Ovary (tissue), 9 donors: ENCODE results near the gene IMPA2. TPM values are rescaled to one million over a fixed set of nuclear protein-coding genes. Genes with fewer than 3 reads are reported as not detected.

ENCODE experiments used
- DNase-seq, 5 donors: peaks; one replicate each; pipeline ENCODE4 v3.0.0-alpha.2; 2019 to 2020
- H3K27ac ChIP-seq, 2 donors: fragments of 200-600 bp; one replicate each; pipeline versions ENCODE4 v1.5.1 to v1.8.0; 2019 to 2022
- H3K27me3 ChIP-seq: fragments of 200-600 bp; one replicate; pipeline ENCODE4 v1.8.0; 2022
- H3K36me3 ChIP-seq: fragments of 200-600 bp; sonication (generic); one replicate; pipeline ENCODE4 v1.5.1; 2019
- H3K4me1 ChIP-seq: one replicate; pipeline ENCODE4 v1.8.1; 2013; ENCODE audit warnings: mild to moderate bottlenecking, moderate library complexity; ENCODE audit not compliant: insufficient read depth
- H3K4me3 ChIP-seq: fragments of 200-600 bp; sonication (generic); one replicate; pipeline ENCODE4 v1.5.1; 2017
- H3K9me3 ChIP-seq, 2 donors: fragments of 200-600 bp in 1 of 2; sonication (generic) in 1 of 2; one replicate each; pipeline versions ENCODE4 v1.5.1 to v1.8.1; 2013 to 2019; ENCODE audit warnings: mild to moderate bottlenecking in 1 of 2, moderate library complexity in 1 of 2
- EP300 ChIP-seq: sonication (generic); formaldehyde crosslinking; IDR thresholded peaks from one replicate; pipeline ENCODE4 v1.6.1; 2017; ENCODE audit warnings: antibody characterized with exemption
- POLR2A ChIP-seq: fragments of 450-650 bp; IDR thresholded peaks from one replicate; pipeline ENCODE4 v1.6.1; 2017; ENCODE audit warnings: antibody characterized with exemption, mild to moderate bottlenecking, moderate library complexity
- WGBS, 3 donors: extraction: QIAGEN DNeasy Blood & Tissue Kit in 1 of 3; methylation state at CpG; one replicate each; pipeline versions ENCODE4 v1.1.5 to v1.1.7; 2013 to 2017; 5-methylcytosine and 5-hydroxymethylcytosine counted together
- intact Hi-C, 4 donors: fragments of 100-400 bp; cut with DNase I; formaldehyde crosslinking; loops; one replicate each; pipeline versions ENCODE4 v1.11.0 to v1.15.1; 2022 to 2023
- polyA plus RNA-seq, 2 donors: library from polyadenylated mRNA; stranded (reverse); fragments of 200-250 nt in 1 of 2; fragments of 350-450 nt in 1 of 2; fragmentation: Illumina TruSeq in 1 of 2; extraction: RNeasy Lipid Tissue Mini Kit (QIAGEN cat#74804) in 1 of 2; gene quantifications; one replicate each; pipeline ENCODE4 v1.2.3, GENCODE V29; 2013 to 2014
- total RNA-seq, 7 donors: library from RNA; depleted of rRNA in 2 of 7; stranded (reverse); fragments of >200 nt in 2 of 7; fragmentation: NEBNext Ultra II Directional in 3 of 7; extraction: Animal tissue kit (Norgen Biotek cat#: 25700) in 3 of 7; gene quantifications; one replicate each; pipeline versions ENCODE4 v1.1.0 to v1.2.4, GENCODE V29; 2016 to 2023
- TF ChIP-seq, protein P1 (sequence below), 3 donors: fragments of 450-650 bp in 2 of 3; fragments of 200-600 bp in 1 of 3; IDR thresholded peaks; one replicate each; pipeline versions ENCODE4 v1.5.1 to v1.8.0; 2016 to 2022; ENCODE audit warnings: antibody characterized with exemption in 3 of 3, mild to moderate bottlenecking in 1 of 3
- donor health status: DM: no; HTN: no; CAD: no; lungs with moderate emphysema.
- donor health status: DM: no; HTN: no; CAD: no.
- donor health status: Bipolar disorder and iron deficiency.
- donor health status: DM: yes; HTN: yes; CAD: no.
- donor health status: DM: no; HTN: no; CAD: no.
- donor health status: DM: yes; HTN: yes; CAD: no.

Gene IMPA2
- total and polyA plus RNA-seq, 9 donors = 15.4 to 33.5 (median 21.1) TPM

DNA sequence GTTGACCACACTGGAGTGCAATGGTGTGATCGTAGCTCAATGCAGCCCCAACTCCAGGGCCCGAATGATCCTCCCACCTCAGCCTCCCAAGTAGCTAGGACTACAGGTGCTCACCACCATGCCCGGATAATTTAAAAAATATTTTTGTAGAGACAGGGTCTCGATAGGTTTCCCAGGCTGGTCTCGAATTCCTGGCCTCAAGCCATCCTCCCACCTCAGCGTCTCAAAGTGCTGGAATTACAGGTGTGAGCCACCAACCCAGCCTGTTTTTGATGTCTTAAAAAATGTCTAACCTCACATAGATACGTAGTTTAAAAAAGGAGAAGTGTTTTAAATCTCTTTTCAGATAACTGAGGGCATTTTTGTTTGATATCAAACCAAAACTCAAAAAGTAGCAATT lies 37.6 kb downstream of the IMPA2 start:
- 93 to 95% (median 94%) methylated on average over 7 of the region's 7 CpGs for WGBS, 3 donors
- H3K36me3 ChIP-seq = no peaks in the 10 kb centered on the region
- H3K27me3 ChIP-seq = no peaks in the 10 kb centered on the region
- no peak overlapping the region for H3K4me3 ChIP-seq
- H3K4me1 ChIP-seq = no peaks in the 10 kb centered on the region
- intact Hi-C loops = no loop called here
- H3K9me3 ChIP-seq = no peaks in the 10 kb centered on the region
- DNase-seq = no peak
- TF ChIP-seq EP300 (no peak), POLR2A (no peak)
- TF ChIP-seq, protein P1, sequence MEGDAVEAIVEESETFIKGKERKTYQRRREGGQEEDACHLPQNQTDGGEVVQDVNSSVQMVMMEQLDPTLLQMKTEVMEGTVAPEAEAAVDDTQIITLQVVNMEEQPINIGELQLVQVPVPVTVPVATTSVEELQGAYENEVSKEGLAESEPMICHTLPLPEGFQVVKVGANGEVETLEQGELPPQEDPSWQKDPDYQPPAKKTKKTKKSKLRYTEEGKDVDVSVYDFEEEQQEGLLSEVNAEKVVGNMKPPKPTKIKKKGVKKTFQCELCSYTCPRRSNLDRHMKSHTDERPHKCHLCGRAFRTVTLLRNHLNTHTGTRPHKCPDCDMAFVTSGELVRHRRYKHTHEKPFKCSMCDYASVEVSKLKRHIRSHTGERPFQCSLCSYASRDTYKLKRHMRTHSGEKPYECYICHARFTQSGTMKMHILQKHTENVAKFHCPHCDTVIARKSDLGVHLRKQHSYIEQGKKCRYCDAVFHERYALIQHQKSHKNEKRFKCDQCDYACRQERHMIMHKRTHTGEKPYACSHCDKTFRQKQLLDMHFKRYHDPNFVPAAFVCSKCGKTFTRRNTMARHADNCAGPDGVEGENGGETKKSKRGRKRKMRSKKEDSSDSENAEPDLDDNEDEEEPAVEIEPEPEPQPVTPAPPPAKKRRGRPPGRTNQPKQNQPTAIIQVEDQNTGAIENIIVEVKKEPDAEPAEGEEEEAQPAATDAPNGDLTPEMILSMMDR (IDR thresholded peaks at IDR 0.05) = no peak
- no peak overlapping the region for H3K27ac ChIP-seq

DNA sequence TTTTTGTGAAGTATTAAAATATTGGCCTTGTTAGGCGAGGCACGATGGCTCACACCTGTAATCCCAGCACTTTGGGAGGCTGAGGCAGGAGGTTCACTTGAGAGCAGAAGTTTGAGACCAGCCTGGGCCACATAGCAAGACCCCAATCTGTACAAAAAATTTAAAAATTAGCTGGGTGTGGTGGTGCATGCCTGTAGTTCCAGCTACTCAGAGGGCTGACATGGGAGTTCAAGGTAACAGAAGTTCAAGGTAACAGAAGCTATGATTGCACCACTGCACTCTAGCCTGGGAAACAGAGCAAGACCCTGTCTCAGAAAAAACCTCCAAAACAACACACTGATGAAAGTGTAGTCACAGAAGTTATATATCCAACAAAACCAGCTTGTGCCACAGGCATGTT lies 39.8 kb downstream of the IMPA2 start:
- intact Hi-C loops = no loop called here
- TF ChIP-seq, protein P1 (IDR thresholded peaks at IDR 0.05) = no peak
- no peak for TF ChIP-seq EP300
- TF ChIP-seq POLR2A = no peak

DNA sequence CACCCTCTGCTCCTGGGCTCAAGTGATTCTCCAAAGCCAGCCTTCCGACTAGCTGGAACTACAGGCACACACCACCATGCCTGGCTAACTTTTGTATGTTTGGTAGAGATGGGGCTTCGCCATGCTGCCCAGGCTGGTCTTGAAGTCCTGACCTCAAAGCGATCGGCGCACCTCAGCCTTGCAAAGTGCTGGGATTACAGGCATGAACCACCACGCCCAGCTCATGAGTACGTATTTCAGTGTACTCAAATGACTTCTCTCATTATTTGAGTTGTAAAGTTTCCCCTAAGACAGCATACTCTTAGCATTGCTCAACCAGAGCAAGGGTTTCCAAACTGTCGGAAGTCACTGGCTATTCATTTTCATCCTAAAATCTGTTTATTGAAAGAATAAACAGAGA lies 40.3 kb downstream of the IMPA2 start:
- intact Hi-C loops = no loop called here
- no peaks in the 10 kb centered on the region for H3K36me3 ChIP-seq
- TF ChIP-seq, protein P1 (IDR thresholded peaks at IDR 0.05) = no peak
- TF ChIP-seq EP300 (no peak), POLR2A (no peak)
- no peaks in the 10 kb centered on the region for H3K9me3 ChIP-seq
- H3K4me3 ChIP-seq = no peak overlapping the region
- no peaks in the 10 kb centered on the region for H3K27me3 ChIP-seq
- no peak overlapping the region for H3K27ac ChIP-seq
- no peak for DNase-seq
- no peaks in the 10 kb centered on the region for H3K4me1 ChIP-seq
- WGBS, 3 donors = 91 to 97% (median 92%) methylated on average over 8 of the region's 8 CpGs

More for the DNA sequence above, 39.8 kb downstream of the IMPA2 start:
- H3K4me3 ChIP-seq = no peak overlapping the region
- 93 to 98% (median 95%) methylated on average over 2 of the region's 2 CpGs for WGBS, 3 donors
- no peaks in the 10 kb centered on the region for H3K9me3 ChIP-seq
- no peaks in the 10 kb centered on the region for H3K36me3 ChIP-seq
- H3K27me3 ChIP-seq = no peaks in the 10 kb centered on the region
- no peak for DNase-seq
- no peak overlapping the region for H3K27ac ChIP-seq
- no peaks in the 10 kb centered on the region for H3K4me1 ChIP-seq

DNA sequence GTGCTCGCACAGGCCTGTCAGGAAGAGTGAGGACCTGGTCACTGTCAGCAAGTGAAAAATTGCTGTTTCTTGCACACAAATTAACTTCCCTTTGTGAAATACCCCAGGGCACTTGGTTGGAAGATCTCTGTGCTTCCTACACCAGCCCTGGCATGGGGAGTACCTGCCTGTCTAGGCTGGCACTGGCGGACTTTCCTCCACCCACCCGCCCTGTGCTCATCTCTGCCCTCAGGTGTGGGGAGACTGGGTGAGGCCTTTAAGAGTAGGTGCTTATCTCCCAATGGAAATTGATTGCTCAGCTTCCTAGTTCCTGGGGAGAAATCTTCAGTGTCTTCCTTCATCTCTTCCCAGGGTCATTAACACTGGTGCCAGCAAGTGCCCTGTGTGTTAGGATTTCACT lies 42.1 kb downstream of the IMPA2 start:
- no peak overlapping the region for H3K4me3 ChIP-seq
- no peaks in the 10 kb centered on the region for H3K36me3 ChIP-seq
- intact Hi-C loops = no loop called here
- H3K27me3 ChIP-seq = no peaks in the 10 kb centered on the region
- H3K4me1 ChIP-seq = peaks cover 2% of the 10 kb centered on the region
- TF ChIP-seq EP300 = no peak
- TF ChIP-seq POLR2A = no peak
- TF ChIP-seq, protein P1 (IDR thresholded peaks at IDR 0.05) = no peak
- no peaks in the 10 kb centered on the region for H3K9me3 ChIP-seq
- 72 to 94% (median 93%) methylated on average over 3 of the region's 3 CpGs for WGBS, 3 donors
- no peak for DNase-seq
- no peak overlapping the region for H3K27ac ChIP-seq
